ENCODE data around the gene TMPRSS13.

The TMPRSS13 gene

DNA sequence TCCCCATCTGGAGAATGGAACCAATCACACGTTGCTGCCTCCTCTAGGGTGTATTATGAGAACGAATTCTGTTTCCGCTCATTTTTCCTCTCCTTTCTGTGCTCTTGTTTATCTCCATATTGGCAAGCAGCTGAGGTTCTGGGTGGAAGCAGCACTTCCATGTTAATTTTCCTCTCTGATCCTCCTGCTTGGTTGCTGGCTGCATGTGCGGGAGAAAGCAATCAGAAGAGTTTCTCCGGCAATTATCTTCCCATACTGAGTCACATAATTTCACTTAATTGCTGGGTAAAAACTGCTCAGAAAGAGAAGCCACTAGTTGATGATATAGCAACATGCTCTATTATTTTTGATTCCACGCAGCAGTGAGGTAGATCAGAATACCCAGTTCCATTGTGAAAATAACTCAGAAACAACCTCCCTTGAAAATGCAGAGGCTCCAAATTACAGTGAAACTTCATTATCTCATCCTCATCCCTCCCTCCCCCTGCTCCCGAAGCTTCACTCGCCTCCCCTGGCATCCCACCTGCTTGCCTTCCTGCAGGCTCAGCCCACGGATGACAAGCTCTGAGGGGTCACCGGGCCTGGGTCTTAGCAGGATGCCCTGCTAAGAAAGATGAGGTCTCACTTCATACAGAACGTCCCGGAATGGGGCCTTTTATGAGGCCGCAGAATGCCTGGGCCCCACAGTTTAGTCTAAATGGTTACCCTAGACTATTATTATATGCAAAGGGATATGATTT lies 73.1 kb downstream of the TMPRSS13 start:
- DNase-seq, result no peak
- ATAC-seq, result no peak

- DNase-seq, result no peak
- ATAC-seq, result no peak
Measured at GRCh38 chr11:117855186-117855845, 73.9 kb downstream of the TMPRSS13 start.

- DNase-seq, result no peak
- ATAC-seq, result no peak
Measured at GRCh38 chr11:117852309-117852708, 76.9 kb downstream of the TMPRSS13 start.

- no peak for ATAC-seq
Measured at GRCh38 chr11:117851852-117852251, 77.3 kb downstream of the TMPRSS13 start.

DNA sequence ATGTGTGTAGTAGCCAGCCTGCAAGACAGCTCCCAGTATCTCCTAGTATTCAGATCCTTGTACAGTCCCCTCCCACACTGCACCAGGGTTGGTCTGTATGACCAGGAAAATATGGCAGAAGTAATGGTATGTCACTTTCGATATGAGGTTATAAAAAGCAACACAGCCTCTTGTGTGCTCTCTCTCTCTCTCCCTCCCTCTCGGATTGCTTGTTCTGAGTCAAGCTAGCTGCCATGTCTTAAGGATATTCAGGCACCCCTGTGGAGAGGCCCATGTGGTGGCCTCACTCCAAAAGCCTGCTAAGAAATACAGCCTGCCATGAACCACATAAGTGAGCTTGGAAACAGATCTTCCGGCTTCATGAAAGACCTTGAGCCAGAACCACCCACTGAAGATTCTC lies 78.1 kb downstream of the TMPRSS13 start:
- DNase-seq (no peak), ATAC-seq (no peak)

More at GRCh38 chr11:117851852-117852251, 77.3 kb downstream of the TMPRSS13 start:
- no peak for DNase-seq

Measured in stimulated activated naive CD8-positive, alpha-beta T cell treated with anti-CD3 and anti-CD28 coated beads, Interleukin-15, Interleukin-2, amounts not matched to agents 100 U/mL and 50 U/mL, for 24 hours (primary cell).